HFF-Myc (cell line): Measurements from ENCODE around the gene RAD51B.

ENCODE experiments used
- DNase-seq: peaks from one replicate; pipeline ENCODE4 v3.0.0-alpha.2; 2011; ENCODE audit warnings: low read depth; ENCODE audit errors: extremely low read depth
- H3K4me3 ChIP-seq: replicated peaks from 2 replicates; pipeline ENCODE4 v1.5.1; 2011; ENCODE audit warnings: low read depth, mild to moderate bottlenecking, control low read depth, low read length
- TF ChIP-seq, protein P1 (sequence below): IDR thresholded peaks from 2 replicates; pipeline ENCODE4 v1.5.1; 2012; ENCODE audit warnings: mild to moderate bottlenecking, low read depth, low read length, control low read depth; ENCODE audit errors: missing control alignments

Gene RAD51B

GRCh38 chr14:68264260-68264569 lies 444.6 kb downstream of the RAD51B start:
- H3K4me3 ChIP-seq: no peak overlapping the region
- no peak for DNase-seq
- TF ChIP-seq, protein P1, sequence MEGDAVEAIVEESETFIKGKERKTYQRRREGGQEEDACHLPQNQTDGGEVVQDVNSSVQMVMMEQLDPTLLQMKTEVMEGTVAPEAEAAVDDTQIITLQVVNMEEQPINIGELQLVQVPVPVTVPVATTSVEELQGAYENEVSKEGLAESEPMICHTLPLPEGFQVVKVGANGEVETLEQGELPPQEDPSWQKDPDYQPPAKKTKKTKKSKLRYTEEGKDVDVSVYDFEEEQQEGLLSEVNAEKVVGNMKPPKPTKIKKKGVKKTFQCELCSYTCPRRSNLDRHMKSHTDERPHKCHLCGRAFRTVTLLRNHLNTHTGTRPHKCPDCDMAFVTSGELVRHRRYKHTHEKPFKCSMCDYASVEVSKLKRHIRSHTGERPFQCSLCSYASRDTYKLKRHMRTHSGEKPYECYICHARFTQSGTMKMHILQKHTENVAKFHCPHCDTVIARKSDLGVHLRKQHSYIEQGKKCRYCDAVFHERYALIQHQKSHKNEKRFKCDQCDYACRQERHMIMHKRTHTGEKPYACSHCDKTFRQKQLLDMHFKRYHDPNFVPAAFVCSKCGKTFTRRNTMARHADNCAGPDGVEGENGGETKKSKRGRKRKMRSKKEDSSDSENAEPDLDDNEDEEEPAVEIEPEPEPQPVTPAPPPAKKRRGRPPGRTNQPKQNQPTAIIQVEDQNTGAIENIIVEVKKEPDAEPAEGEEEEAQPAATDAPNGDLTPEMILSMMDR: no peak

DNA sequence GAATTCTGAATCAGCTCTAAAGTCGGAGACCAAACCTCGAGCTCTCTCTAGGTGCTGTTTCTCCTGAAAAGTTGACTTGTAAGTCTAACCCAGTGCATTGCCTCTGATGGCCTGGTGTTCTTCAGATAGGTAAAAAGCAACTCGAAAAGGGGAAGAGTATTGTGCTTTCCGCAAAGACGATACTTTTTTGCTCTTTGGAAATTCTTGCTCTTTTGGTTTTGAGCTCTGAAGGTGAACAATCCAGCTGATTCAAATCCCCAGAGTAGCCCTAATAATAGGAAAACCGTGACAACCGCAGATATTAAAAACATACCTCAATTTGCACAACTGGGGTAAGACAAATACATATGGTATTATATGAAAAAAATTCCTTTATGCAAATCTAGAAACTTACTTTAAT lies 447.4 kb downstream of the RAD51B start:
- TF ChIP-seq, protein P1: no peak
- H3K4me3 ChIP-seq: no peak overlapping the region

GRCh38 chr14:68268197-68268596 lies 448.6 kb downstream of the RAD51B start:
- DNase-seq: no peak

More for the DNA sequence above, 447.4 kb downstream of the RAD51B start:
- no peak for DNase-seq

GRCh38 chr14:68268719-68269118 lies 449.1 kb downstream of the RAD51B start:
- no peak for DNase-seq
- H3K4me3 ChIP-seq: no peak overlapping the region
- TF ChIP-seq, protein P1: no peak

More at GRCh38 chr14:68268197-68268596, 448.6 kb downstream of the RAD51B start:
- TF ChIP-seq, protein P1: no peak
- H3K4me3 ChIP-seq: no peak overlapping the region

- no peak overlapping the region for H3K4me3 ChIP-seq
- TF ChIP-seq, protein P1: no peak
- DNase-seq: no peak
Observed at GRCh38 chr14:68269136-68269927, 449.8 kb downstream of the RAD51B start.

DNA sequence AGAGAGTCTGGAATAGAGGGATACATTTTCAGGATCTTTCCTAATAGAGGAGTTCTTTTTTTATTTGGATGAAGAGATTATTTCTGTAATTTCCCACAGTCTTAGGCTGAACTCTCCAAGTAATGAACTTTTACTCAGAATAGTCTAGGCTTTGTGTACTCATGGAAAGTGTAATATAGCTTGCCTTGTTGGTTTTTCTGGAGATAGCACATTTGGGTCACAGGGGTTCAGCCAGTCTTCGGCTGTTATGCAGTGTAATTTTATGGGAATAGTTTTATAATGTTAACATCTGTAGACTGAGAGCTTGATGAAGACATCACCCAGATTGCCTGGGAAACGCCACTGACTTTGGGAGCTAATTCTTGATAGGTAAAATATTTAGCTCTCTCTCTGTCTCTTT lies 450.8 kb downstream of the RAD51B start:
- no peak overlapping the region for H3K4me3 ChIP-seq
- TF ChIP-seq, protein P1: no peak
- no peak for DNase-seq

- H3K4me3 ChIP-seq: no peak overlapping the region
- DNase-seq: no peak
- TF ChIP-seq, protein P1: no peak
Observed at GRCh38 chr14:68271913-68272391, 452.4 kb downstream of the RAD51B start.
